ENCODE data around the gene TVP23C.

DNA sequence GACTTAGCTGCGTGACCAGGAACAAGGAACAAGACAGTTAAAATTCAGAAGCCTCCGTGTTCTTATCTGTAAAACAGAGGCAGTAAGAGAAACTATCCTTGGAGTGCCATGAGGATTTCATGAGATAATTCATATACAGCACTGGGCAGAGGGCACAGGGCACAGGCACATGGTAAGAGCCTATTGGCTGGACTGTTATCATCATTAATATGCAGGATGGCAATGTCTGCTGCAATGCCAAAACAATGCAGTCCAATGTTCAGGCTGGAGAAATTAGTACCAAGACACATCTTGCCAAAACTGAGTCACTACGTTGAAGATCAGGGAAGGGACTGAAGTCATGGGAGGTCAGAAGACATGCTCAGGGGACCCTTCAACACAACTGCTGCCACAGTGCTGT lies 109.5 kb downstream of the TVP23C start:
- TF ChIP-seq, protein P1, sequence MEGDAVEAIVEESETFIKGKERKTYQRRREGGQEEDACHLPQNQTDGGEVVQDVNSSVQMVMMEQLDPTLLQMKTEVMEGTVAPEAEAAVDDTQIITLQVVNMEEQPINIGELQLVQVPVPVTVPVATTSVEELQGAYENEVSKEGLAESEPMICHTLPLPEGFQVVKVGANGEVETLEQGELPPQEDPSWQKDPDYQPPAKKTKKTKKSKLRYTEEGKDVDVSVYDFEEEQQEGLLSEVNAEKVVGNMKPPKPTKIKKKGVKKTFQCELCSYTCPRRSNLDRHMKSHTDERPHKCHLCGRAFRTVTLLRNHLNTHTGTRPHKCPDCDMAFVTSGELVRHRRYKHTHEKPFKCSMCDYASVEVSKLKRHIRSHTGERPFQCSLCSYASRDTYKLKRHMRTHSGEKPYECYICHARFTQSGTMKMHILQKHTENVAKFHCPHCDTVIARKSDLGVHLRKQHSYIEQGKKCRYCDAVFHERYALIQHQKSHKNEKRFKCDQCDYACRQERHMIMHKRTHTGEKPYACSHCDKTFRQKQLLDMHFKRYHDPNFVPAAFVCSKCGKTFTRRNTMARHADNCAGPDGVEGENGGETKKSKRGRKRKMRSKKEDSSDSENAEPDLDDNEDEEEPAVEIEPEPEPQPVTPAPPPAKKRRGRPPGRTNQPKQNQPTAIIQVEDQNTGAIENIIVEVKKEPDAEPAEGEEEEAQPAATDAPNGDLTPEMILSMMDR (conservative IDR thresholded peaks at IDR 0.05; ENCODE audit: low read length): no peak
- TF ChIP-seq EZH2phosphoT487 (IDR thresholded peaks at IDR 0.05; ENCODE audit: borderline replicate concordance): no peak
